AG08396 (cell line): ENCODE results near the gene RASL10A.

Experiments
- DNase-seq: peaks from one replicate; pipeline ENCODE4 v3.0.0; 2012; ENCODE audit warnings: low spot score, mixed read lengths

RASL10A gene

GRCh38 chr22:29338398-29338797 lies 22.9 kb upstream of the RASL10A start:
- no peak for DNase-seq

GRCh38 chr22:29337631-29338284 lies 22.3 kb upstream of the RASL10A start:
- DNase-seq: no peak

GRCh38 chr22:29336751-29337490 lies 21.4 kb upstream of the RASL10A start:
- DNase-seq: no peak

- no peak for DNase-seq
Measured at GRCh38 chr22:29335656-29336055, 20.2 kb upstream of the RASL10A start.

- no peak for DNase-seq
Measured at GRCh38 chr22:29334696-29335344, 19.3 kb upstream of the RASL10A start.

- DNase-seq: no peak
Measured at GRCh38 chr22:29334148-29334547, 18.7 kb upstream of the RASL10A start.

- DNase-seq: no peak
Measured at GRCh38 chr22:29332886-29333496, 17.5 kb upstream of the RASL10A start.

GRCh38 chr22:29331658-29332300 lies 16.3 kb upstream of the RASL10A start:
- no peak for DNase-seq

GRCh38 chr22:29331213-29331612 lies 15.7 kb upstream of the RASL10A start:
- no peak for DNase-seq

- DNase-seq: no peak
Measured at GRCh38 chr22:29330753-29331152, 15.3 kb upstream of the RASL10A start.

GRCh38 chr22:29330291-29330690 lies 14.8 kb upstream of the RASL10A start:
- no peak for DNase-seq

- no peak for DNase-seq
Measured at GRCh38 chr22:29329581-29329980, 14.1 kb upstream of the RASL10A start.

- no peak for DNase-seq
Measured at GRCh38 chr22:29328566-29329500, 13.3 kb upstream of the RASL10A start.

GRCh38 chr22:29328055-29328454 lies 12.6 kb upstream of the RASL10A start:
- DNase-seq: no peak

GRCh38 chr22:29327089-29327764 lies 11.7 kb upstream of the RASL10A start:
- no peak for DNase-seq

GRCh38 chr22:29326481-29326880 lies 11.0 kb upstream of the RASL10A start:
- DNase-seq: no peak

GRCh38 chr22:29325785-29326315 lies 10.4 kb upstream of the RASL10A start:
- DNase-seq: no peak

GRCh38 chr22:29325356-29325755 lies 9.9 kb upstream of the RASL10A start:
- no peak for DNase-seq

- DNase-seq: no peak
Measured at GRCh38 chr22:29323641-29324040, 8.1 kb upstream of the RASL10A start.

- no peak for DNase-seq
Measured at GRCh38 chr22:29320546-29320945, 5.0 kb upstream of the RASL10A start.
